GM12801 (cell line): Measurements from ENCODE around the gene BACH2.

ENCODE experiments used
- TF ChIP-seq, protein P1 (sequence below): IDR thresholded peaks from one replicate; pipeline ENCODE4 v1.5.1; 2011; ENCODE audit warnings: control low read depth; ENCODE audit not compliant: insufficient read length; ENCODE audit errors: extremely low read depth

The BACH2 gene

GRCh38 chr6:90086517-90086916 is 210.1 kb downstream of the BACH2 start:
- TF ChIP-seq, protein P1, sequence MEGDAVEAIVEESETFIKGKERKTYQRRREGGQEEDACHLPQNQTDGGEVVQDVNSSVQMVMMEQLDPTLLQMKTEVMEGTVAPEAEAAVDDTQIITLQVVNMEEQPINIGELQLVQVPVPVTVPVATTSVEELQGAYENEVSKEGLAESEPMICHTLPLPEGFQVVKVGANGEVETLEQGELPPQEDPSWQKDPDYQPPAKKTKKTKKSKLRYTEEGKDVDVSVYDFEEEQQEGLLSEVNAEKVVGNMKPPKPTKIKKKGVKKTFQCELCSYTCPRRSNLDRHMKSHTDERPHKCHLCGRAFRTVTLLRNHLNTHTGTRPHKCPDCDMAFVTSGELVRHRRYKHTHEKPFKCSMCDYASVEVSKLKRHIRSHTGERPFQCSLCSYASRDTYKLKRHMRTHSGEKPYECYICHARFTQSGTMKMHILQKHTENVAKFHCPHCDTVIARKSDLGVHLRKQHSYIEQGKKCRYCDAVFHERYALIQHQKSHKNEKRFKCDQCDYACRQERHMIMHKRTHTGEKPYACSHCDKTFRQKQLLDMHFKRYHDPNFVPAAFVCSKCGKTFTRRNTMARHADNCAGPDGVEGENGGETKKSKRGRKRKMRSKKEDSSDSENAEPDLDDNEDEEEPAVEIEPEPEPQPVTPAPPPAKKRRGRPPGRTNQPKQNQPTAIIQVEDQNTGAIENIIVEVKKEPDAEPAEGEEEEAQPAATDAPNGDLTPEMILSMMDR: no peak

DNA sequence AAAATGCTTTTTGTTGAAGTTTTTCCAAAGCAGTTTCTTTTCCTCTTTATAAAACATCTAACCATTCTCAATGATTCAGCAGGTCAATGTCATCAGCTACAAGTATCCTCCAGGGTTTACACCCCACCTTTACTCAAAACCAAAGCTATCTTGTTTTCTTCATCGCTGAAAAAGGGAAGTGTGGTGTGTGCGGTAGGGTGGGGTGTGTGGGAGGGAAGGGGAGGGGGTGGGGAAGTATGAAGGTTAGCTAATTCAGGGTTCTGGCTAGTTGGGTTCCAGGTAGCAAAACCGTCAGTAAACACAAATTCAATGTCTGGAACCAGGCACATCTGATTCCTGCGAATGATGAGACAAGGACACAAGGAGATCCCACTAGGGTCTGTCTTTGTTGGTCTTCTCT is 212.8 kb downstream of the BACH2 start:
- TF ChIP-seq, protein P1: no peak

GRCh38 chr6:90082847-90083246 is 213.8 kb downstream of the BACH2 start:
- TF ChIP-seq, protein P1: no peak

DNA sequence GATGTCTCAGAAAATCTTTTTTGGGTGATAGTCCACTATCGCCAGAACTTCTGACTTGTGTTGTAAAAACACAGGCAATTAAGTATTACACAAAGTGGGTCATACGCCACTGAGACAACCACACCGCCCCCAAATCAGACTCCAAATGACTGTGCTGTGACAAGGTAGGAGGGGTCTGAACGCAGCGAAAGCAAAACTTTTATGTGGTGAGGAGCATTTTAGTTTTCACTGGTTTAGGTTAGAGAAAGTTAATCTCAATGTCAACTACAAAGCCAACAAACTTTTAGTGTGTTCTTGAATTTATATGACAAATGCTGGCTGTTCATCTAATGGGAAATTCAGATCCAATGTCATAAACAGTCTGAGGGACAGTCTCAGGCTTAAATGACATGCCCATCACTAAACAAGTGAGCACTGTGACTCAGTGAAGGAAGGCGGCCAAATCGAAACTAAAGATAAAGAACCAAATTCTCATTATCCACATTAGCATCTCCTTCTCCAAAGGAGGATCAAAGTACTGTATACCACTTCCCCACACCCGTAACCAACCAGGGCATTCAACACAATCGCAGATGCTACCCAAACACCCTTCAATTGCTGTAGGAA is 215.7 kb downstream of the BACH2 start:
- TF ChIP-seq, protein P1: no peak

DNA sequence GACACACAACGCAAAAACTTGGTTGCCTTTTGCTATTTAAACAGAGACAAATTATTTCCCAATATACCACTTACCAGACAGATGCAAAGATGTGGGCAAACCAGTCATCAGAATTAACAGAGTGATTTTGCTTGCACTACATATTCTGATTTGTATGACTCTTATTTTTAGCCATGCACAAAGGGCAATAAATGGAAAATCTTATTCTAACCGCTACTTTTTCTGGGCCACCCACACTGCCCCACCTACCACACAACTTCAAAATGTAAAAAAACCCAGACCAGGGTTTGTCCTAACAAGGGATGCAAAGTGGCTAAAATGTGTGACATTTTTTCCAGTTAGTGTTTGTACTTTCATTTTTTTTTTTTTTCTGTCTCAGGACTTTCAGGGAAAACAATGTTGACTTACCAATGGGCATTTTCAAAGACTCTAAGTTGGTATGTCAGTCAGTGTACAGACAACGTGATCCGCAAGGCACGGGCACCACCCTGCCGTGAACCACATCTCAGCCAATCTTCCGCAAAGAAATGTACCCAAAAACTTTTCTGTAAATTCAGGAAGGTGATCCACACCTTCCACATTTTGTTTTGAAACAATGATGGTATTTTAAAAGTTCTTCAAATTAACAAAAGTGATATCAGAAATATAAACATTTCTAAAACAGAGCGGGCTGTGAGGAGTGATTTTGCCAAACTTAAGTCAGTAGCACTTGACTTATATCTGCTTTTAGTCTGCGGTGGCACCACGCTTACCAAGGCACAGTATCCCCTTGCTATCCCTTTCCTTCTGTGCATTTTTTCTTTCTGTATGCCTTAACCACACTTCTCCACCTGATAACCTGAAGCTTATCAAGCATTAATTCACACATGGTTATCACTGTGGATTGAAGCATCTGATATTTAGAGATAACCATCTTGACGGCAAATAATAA is 216.8 kb downstream of the BACH2 start:
- TF ChIP-seq, protein P1: no peak

DNA sequence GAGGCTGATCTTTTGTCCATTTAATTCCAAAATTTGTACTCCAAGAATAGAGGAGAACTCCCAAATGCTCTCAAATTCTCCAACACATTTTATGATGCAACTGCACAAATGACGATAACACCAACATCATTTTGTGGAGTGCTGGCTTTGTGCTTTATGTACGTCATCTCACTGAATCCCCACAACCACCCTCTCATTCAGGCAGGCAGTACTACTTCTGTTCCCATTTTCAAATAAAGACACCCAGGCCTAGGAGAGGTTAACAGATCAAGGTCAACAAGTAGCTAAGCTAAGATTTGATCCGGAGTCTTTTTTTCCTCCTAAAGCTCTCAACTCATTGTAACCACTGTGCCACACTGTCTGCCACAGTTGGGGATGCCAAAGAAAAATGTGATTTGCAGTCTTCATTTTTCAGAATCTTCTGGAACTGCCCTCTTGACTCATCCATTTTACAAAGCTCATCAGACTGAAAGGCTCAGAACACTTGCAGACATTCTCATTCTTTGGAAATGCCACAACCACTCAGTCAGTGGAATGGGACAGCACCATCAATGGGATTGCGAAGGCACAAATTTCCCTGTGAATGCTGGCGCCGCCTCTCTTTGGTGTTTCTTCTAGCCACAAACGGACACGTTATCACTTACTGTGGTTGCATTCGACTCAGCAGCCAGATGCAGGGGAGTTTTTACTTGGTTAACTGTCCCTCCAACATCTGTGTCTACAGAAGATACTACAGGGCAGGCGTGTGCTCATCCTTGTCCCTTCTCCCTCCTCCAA is 217.9 kb downstream of the BACH2 start:
- TF ChIP-seq, protein P1: no peak
